Panc1 (cell line): Measurements from ENCODE around the gene CHID1.

Experiments
- CTCF ChIP-seq: fragments of 450-650 bp; IDR thresholded peaks from 2 replicates; pipeline ENCODE4 v1.5.1; 2017; ENCODE audit warnings: mild to moderate bottlenecking
- REST ChIP-seq, 2 experiments: IDR thresholded peaks; 2 replicates each; pipeline ENCODE4 v1.6.1; 2011 to 2012; ENCODE audit warnings: low read depth in 2 of 2, control low read depth in 1 of 2, low read length in 1 of 2, mild to moderate bottlenecking in 1 of 2, moderate library complexity in 1 of 2; ENCODE audit not compliant: insufficient read depth in 1 of 2

DNA sequence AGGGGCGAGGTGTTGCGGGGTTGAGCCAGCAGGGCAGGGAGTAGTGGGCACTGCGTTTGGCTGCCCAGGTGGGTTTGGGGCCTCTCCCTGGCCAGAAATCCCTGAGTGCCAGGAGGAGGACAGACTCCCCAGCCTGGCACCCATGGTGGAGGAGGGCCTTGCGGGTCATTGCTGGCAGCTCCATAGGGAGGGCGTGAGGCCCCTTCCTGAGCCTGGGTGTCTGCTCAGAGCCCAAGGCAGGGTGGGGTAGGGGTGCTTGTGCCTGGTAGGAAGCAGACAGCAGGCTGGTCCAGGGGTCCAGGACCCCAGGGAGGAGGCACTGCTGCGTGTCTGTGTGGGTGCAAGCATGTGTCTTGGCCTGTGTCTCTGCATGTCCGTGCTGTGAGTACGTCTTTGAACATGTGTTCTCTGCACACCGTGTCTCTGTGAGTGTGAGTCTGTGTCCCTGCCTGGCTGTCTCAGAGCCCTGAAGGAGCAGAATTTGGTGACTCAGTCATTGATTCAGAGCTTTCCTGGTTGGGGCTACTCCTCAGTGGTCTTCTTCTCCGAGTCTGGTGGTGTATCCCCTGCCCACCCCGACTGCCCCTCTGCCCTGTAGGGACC lies 64.0 kb downstream of the CHID1 start:
- TF ChIP-seq CTCF = no peak
- TF ChIP-seq REST (IDR thresholded peaks at IDR 0.05; ENCODE audit: insufficient read depth in 1 of 2, low read depth in 2 of 2, low read length in 1 of 2) = no peak
